ENCODE results near the gene CACNA1I.
A peak's percentile ranks its signal among the peaks of the same experiment; 100 is the strongest.

CACNA1I gene

DNA sequence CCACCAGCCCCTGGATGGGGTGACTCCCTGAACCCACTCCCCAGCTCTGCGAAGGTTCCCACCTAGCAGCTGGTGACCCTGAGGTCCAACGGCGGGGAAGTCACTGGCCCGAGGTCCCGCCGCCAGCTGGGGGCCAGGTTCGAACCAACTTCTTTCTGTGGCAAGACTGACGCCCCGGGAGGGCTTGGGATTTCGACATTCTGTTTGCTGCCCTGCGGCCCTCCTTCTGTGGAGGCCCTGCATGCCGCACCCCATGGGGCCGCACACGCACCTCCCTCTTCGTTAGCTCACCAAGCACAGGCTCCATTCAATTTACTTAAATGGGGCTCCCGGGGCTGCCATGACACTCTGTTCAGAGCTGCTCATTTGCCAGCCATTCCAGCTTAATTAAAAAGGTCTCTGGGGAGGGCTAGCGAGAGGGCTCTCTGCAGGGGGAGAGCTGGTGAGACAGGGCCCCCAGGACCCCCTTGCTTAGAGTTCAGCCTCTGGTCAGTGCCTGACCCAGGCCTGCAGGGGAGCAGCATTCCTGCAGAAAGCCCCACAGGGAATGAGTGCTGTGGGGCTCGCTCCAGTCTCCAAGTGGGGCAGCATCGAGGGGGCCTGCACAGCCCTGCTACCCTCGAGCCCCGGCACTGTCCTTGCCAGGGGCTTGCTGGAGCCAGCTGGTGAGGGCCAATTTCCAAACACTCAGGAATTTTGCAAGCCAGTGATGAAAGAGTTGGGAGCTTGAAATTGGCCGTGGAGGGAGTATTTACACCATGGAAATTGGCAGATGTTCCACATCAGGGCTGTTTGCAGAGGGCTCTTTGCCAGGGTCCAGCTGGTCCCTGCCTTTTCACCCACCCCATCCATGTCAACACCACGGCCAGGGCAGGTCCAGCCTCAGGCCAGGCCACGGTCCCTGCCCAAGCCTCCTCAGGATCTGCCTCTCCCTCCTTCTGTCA is 80.8 kb downstream of the CACNA1I start:
- DNase-seq (ENCODE audit: low read depth), result no peak

DNA sequence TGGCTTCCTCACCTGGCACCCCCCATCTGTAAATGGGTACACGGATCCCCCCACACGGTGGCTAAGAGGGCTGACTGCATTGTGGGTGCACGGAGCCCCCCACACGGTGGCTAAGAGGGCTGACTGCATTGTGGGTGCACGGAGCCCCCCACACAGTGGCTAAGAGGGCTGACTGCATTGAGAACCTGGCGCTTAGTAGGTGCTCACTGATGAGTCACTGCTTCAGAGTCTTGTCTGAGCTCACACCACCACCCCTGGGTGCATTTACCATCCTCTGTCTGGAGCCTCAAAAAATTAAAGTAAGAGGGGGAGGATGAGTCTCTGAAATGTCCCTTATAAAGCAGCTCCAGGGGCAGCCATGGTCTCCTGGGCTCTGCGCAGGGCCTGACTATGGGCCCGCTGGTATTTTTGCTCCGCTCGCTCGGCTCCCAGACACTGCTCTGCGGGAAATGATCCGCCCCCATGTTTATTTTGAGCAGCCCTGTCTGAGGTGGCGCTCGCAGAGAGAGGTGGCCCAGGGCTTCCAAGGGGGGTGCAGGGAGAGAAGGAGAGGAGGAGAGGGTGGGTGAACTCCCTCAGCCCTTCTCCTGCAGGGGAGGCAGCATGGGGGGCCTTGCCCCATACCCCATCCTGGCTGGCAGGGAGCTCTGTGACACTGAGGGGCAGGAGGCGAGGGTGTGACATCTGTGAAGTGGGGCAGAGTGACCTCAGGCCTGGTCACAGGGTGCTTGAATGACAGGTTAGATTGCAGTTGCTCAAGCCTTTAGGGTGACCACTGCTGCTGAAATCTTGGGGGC is 82.6 kb downstream of the CACNA1I start:
- DNase-seq (ENCODE audit: low read depth), result no peak

DNA sequence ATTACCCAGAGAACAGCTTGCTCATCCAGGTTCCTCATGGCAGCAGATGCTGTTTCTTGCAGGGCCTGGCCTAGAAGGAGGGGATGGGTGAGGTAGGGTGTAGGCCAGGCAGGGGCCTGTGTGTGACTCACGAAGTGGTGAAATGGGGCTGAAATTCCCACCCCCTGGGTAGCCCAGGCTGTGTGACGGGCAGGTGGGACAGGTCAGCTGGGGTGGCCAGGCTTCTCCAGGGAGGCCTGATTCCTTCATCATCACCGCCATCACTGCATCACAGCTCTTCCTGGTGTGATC is 83.2 kb downstream of the CACNA1I start:
- DNase-seq (ENCODE audit: low read depth), result no peak

DNA sequence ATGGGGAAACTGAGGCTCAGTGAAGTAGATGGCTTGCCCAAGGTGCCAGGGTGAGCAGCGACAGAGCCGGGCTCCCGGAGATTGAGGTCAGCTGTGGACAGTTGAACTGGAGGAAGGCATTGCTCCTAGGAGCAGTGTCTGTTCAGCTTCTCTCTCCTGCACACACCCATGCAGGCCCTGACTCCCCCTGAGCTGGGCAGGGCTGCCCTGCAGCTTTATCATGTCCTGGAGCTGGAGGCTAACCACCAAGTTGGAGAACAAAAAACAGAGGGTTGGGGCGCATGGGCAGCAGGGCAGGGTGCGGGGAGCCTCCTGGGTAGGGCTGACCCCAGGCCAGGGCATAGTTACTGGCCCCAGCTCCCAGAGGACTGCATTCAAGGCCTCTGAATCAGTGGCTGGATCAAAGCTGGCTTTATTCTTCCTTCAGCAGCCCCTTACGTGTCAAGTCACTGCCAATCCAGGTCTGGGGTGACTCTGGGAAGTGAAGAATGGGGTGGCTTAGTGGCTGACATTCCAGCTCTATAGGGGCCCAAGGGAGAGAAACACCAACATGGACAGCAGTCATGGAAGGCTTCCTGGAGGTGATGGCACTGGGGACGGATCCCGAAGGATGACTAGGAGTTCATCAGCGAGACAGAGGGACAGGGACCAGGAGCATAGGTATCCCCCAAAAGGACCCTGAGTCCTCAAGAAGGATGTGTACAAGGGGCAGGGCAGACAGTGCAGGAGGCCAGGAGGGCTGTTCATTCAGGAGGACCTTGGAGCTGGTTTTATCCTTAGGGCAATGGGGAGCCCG is 83.8 kb downstream of the CACNA1I start:
- no peak for DNase-seq (ENCODE audit: low read depth)

DNA sequence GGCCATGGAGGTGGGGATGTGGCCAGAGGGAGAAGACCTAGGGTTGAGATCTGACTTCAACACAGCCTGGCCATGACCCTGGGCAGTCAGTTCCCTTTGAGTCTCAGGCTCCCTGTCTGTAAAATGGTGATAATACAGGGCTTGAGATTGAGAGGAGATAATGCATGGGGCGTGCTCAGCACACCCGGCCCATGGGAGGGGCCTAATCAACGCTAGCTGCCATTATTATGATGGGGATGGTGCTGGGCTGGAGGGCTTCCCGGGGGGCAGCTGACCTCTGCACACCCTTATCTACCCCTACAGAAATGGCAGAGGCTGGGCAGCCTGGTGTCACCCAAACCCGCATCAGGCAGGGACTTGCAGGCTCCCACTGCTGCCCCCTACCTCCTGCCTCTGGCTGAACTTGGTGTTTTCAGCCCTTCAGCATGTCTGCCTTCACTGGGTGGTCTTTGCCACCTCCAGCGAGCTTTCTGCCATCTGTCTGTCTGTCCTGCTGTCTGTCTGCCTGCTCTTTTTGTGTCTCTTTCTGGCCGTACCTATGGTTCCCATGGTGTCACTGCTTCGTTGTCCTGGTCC is 84.5 kb downstream of the CACNA1I start:
- no peak for DNase-seq (ENCODE audit: low read depth)

DNA sequence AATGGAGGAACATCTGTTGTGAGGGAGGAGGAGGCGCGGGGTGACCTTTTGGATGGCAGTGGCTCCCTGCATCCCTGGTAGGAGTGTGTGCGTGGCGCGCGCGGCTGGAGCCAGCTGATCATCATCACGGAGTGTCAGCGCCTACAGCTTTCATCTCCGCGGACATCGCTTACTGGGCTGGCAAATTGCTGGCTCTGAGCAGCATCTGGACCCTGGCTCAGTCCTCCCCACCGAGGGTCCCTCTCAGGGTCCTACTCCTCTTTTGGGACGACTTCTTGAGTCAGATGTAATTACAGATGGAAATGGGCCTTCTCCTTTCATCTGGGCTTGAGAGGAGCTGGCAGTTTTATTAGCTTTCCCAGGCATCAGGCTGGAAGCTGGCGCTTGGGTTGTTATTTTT is 85.3 kb downstream of the CACNA1I start:
- no peak for DNase-seq (ENCODE audit: low read depth)

DNA sequence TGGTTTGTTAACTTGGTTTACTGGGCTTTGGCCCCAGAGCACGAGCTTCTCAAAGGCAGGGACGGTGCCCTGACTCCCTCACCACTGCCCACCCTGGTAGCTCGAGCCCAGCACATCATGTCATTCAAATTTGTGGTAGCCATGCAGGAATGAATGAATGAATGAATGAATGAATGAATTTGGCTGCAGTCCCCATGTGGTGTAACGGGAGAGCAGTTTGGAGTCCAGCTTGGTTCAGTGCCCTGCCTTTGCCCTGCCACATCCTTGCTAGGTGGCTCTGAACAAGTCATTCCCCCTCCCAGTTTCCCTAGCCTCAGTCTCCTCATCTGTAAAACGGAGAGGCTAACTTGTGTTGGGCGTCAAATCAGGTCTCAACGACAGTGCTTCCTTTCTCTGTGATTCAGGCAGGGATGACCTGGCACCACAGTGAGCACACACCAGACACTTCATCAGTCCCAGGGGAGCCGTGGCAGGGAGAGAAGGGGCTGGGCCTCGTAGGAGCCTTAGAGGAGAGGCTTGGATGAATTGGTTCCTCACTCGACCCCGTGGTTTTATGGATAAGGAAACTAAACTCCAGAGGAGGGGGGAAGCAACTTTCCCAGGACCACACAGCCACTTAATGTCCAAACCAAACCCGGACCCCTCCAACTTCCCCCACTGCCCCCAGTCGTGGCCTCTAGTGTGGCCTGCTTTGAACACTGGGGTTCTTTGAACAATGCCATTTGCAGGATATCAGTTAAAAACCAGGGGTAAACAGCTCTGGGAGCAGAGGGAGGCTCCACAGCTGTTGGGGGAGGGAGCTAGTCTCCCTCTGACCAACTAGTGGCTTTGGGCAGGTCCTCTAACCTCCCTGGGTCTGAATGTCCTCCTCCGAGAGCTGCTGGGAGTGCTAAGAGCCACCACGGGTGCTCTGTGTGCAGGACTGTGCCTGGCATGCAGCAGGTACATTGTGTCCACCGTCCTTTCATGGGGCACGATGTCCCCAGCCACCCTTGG is 86.2 kb downstream of the CACNA1I start:
- DNase-seq (ENCODE audit: low read depth), result no peak

DNA sequence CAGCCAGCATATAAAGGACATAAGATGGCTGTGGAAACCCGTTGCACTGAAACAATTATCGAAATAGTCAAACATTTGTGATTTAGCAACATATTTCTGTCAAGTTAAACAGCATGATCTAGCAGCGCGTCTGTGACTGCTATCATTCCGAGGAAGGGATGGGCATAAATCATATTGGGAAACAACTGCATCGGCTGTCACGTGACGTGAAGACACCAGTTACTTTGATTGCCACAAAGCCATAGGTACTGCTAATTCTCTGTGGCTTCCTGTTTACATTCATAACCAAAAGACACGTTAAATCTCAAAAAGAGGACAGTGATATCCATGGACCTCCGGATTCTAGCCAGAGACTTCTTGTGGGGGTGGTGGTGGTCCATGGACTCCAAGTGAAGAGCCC is 87.8 kb downstream of the CACNA1I start:
- DNase-seq (ENCODE audit: low read depth), result peak; percentile 39

DNA sequence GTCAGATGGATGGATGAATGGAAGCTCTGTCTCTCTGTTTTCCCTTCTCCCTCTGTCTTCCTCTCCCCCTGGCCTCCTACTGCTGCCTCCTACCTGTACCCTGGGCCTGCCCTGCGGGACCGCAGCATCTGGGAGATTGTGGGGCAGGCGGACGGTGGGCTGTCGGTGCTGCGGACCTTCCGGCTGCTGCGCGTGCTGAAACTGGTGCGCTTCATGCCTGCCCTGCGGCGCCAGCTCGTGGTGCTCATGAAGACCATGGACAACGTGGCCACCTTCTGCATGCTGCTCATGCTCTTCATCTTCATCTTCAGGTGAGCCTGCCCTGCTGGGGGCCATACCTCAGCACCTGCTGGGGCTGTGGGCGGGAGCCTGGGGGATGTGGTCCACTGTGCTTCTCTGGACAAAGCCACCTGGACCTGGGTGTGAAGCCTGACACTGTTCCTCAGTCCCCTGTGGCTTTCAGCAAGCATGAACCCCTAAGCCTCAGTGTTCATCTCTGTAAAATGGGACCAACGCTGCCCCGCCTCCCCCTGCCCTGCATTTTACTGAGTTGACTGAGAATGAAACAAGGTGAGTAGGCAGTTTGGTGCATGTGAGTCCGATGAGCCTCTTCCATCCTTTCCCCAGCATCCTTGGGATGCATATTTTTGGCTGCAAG is 88.4 kb downstream of the CACNA1I start:
- no peak for DNase-seq (ENCODE audit: low read depth)

DNA sequence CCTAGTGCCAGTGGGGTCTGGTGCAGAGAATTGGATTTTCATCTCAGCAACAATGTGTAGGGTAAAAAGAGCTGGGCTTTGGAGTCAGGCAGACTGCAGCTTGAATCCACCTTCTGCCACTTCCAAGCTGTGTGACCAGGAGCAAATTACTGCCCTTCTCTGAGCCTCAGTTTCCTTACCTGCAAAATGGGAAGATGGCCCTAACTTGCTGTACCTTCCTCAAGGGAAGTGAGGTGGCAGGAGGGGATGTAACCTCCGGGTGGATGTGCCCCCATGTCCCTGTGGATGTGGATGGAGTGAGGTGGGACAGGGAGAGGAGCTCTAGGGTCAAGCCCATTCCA is 90.9 kb downstream of the CACNA1I start:
- no peak for DNase-seq (ENCODE audit: low read depth)

DNA sequence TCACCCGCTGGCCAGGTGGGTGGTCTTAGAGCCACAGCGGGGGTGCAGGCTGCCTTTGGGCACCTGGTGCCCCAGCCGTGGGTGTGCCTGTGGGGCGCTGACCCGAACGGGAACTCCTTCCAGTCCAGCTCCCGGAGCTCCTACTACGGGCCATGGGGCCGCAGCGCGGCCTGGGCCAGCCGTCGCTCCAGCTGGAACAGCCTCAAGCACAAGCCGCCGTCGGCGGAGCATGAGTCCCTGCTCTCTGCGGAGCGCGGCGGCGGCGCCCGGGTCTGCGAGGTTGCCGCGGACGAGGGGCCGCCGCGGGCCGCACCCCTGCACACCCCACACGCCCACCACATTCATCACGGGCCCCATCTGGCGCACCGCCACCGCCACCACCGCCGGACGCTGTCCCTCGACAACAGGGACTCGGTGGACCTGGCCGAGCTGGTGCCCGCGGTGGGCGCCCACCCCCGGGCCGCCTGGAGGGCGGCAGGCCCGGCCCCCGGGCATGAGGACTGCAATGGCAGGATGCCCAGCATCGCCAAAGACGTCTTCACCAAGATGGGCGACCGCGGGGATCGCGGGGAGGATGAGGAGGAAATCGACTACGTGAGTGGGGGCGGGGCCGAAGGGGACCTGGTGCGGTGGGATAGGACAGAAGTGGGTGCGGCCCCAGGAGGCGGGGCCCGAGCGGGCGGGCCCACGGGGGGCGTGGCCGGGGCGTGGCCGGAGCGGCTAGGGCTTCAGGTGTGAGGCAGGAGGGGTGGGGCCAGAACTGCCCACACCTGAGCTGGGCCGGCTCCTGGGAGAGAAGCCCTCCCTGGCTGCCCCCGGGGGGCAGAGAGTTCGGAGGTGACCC is 91.5 kb downstream of the CACNA1I start:
- no peak for DNase-seq (ENCODE audit: low read depth)

DNA sequence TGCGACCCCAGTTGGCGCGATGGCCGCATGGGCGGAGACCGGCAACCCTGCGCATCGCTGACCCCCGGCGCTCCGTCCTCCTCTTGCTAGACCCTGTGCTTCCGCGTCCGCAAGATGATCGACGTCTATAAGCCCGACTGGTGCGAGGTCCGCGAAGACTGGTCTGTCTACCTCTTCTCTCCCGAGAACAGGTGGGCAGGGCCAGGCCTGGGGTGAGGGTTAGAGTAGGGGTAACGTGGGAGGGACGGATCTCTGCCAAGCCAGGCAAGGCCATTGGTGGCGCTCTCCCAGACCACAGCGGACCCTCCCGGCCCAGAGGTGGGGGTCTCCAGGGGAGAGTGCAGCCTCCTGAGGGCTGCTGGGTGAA is 92.1 kb downstream of the CACNA1I start:
- no peak for DNase-seq (ENCODE audit: low read depth)

DNA sequence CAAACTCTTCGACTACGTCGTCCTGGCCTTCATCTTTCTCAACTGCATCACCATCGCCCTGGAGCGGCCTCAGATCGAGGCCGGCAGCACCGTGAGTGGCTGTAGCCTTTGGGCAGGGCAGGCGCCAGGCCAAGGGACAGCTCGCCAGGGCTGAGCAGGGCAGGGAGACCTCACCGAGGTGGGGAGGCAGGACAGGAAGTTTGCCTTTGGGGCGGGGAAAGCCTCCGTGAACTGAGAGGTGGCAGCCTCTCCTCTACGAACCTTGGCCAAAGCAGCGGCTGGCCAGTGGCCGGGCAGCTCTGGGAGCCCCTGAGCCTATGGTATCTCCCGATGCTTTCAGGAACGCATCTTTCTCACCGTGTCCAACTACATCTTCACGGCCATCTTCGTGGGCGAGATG is 93.2 kb downstream of the CACNA1I start:
- no peak for DNase-seq (ENCODE audit: low read depth)

DNA sequence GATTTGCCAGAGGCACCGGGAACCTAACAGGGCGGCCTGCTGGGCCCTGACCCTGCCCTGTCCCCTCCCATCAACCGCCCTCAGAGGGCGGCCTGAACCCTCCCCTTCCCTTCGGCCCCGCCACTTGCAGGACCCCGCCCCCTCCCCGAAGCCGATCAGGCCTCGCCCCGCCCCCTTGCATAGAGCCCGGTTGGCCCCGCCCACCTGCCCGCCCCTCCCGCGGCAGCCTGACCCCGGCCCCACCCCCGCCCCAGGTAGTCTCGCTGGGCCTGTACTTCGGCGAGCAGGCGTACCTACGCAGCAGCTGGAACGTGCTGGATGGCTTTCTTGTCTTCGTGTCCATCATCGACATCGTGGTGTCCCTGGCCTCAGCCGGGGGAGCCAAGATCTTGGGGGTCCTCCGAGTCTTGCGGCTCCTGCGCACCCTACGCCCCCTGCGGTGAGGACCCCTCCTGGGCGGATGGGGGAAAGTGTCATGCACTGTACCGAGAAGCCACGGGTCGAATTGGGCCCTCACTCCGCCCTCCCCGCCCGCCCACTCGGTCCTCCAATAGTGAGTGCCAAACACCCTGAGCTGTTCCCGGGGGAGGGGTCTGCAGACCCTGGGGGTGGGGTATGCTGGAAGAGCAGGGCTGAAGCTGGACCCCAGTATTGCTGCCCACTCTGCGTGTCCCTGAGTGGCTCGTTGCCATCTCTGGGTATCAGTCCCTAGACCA is 94.1 kb downstream of the CACNA1I start:
- no peak for DNase-seq (ENCODE audit: low read depth)

DNA sequence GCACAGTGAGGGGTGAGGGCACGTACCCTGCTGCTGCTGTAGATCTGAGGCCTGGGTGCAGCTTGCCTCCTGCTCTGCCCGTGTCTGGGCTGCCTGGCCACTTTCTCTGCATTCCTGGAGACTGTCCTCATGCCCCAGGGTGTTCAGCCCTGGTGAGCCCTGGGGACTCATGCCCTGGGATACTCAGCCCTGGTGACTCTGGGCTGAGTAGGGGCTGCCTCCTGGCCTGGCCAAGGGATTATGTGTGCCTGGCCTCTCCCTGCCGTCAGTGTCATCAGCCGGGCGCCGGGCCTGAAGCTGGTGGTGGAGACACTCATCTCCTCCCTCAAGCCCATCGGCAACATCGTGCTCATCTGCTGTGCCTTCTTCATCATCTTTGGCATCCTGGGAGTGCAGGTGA is 94.7 kb downstream of the CACNA1I start:
- no peak for DNase-seq (ENCODE audit: low read depth)

DNA sequence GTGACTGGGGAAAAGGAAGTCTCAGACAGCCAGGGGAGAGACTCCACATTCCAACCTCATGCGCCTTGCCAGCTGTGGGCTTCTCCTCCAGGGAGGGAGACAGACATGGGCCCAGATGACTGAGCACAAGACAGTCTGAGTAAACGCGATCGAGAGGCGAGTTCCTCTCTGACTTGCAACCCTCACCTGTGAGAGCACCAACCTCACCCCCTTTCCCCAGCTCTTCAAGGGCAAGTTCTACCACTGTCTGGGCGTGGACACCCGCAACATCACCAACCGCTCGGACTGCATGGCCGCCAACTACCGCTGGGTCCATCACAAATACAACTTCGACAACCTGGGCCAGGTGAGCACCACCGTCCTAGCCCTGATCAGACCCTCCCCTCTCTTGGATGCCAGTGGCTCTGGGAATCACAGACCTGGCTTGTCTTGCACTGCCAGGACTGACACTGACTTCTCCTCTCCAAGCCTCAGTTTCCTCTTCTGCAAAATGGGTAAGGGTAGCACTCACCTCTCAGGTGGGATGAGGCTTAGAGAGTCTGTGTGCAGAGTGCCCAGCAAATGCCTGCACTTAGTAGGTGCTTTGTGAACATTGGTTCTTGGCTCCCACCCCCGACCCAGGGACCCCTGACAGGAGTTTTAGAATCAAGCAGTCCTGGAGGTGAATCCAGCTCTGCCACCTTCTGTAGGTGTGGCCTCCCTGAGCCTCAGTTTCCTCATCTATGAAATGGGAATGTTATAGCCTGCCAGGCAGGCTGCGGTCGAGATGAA is 95.3 kb downstream of the CACNA1I start:
- DNase-seq (ENCODE audit: low read depth), result no peak

DNA sequence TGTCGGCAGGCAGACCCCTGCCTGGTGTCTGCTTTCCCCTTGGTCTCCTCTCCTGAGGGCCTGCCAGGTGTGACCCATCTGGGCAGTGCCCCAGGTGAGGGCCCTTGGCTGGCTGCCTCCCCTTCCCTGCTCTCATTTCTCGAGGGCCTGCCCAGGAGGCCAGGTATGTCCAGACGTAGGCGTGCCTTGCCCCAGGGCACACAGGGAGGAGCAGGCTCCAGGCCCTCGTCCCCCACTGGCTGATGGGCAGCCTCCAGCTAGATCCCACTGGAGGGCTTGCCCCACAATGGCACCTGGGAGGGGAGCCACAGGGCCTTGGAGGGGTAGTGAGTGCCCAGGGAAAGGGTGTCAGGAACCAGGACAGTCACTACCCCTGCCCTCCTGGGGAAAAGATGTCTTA is 95.9 kb downstream of the CACNA1I start:
- DNase-seq (ENCODE audit: low read depth), result no peak

DNA sequence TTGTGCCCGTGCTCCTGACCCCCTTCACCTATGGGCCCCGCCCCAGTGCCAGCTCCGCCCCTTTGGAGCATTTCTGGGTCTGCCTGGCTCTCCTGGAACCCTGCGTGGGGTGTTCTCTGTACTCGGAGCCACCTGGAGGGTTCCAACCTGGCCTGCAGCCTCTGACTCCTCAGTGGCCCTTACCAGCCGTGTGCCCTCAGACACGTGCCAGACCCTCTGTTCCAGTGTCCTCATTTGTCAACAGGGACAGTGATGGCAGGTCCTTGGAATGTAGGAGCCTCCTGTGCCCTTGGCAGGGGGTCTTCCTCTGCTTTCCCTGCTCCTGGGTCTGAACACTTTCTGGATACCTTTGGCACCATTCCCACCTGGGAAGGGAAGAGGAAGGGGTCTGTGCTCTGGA is 96.4 kb downstream of the CACNA1I start:
- DNase-seq (ENCODE audit: low read depth), result no peak
